ENCODE data around the gene LACC1.

Gene LACC1

DNA sequence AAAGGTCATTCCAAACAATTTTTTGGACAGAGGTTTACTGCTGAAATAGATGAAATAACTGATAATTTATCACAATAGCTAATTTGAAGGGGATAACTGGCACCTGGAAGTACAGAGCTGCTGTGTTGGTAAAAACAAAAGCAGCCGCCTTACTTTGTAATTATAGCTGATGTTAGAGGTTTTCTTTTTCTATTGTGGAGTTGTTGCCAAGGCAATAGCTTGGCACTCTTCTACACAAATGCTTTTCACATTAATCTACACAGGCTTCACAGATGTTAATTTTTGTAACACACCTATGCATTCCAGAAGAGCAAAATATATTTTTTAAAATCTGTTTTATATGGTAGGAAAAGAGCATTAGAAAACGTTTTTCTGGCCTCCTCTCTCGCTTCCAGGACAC is 56.9 kb downstream of the LACC1 start:
- Histone ChIP-seq H4K20me1 (ENCODE audit: low read depth, low read length) (no peaks in the 10 kb centered on the region), H3K4me3 (ENCODE audit: insufficient read depth, low read length, poor library complexity, severe bottlenecking) (no peak overlapping the region), H3F3A (ENCODE audit: insufficient read depth) (no peaks in the 10 kb centered on the region), H3K36me3 (ENCODE audit: low read length) (no peaks in the 10 kb centered on the region), H3K79me2 (ENCODE audit: insufficient read depth, low read length) (no peaks in the 10 kb centered on the region), H3K9me2 (replicated peaks; ENCODE audit: insufficient read depth, low read length) (no peaks in the 10 kb centered on the region), H3K4me2 (ENCODE audit: low read depth, low read length, poor library complexity, severe bottlenecking) (no peak overlapping the region), H3K9ac (ENCODE audit: low read length) (no peak overlapping the region), H3K27me3 (ENCODE audit: low read length) (no peaks in the 10 kb centered on the region), H3K9me3 (ENCODE audit: insufficient read depth, low read length) (no peaks in the 10 kb centered on the region), H3K27ac (ENCODE audit: low read depth, low read length) (no peak overlapping the region), H2AFZ (ENCODE audit: low read depth, low read length, severe bottlenecking) (no peak overlapping the region)
- TF ChIP-seq, protein P1, sequence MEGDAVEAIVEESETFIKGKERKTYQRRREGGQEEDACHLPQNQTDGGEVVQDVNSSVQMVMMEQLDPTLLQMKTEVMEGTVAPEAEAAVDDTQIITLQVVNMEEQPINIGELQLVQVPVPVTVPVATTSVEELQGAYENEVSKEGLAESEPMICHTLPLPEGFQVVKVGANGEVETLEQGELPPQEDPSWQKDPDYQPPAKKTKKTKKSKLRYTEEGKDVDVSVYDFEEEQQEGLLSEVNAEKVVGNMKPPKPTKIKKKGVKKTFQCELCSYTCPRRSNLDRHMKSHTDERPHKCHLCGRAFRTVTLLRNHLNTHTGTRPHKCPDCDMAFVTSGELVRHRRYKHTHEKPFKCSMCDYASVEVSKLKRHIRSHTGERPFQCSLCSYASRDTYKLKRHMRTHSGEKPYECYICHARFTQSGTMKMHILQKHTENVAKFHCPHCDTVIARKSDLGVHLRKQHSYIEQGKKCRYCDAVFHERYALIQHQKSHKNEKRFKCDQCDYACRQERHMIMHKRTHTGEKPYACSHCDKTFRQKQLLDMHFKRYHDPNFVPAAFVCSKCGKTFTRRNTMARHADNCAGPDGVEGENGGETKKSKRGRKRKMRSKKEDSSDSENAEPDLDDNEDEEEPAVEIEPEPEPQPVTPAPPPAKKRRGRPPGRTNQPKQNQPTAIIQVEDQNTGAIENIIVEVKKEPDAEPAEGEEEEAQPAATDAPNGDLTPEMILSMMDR (IDR thresholded peaks at IDR 0.05; ENCODE audit: insufficient read depth, low read length, poor library complexity, severe bottlenecking): no peak

GRCh38 chr13:43937839-43938238 is 58.1 kb downstream of the LACC1 start:
- Histone ChIP-seq H3K9ac (ENCODE audit: low read length) (no peak overlapping the region), H3K36me3 (ENCODE audit: low read length) (no peaks in the 10 kb centered on the region), H3K27ac (ENCODE audit: low read depth, low read length) (no peak overlapping the region), H3K79me2 (ENCODE audit: insufficient read depth, low read length) (no peaks in the 10 kb centered on the region), H3K4me2 (ENCODE audit: low read depth, low read length, poor library complexity, severe bottlenecking) (no peak overlapping the region), H3K9me2 (replicated peaks; ENCODE audit: insufficient read depth, low read length) (no peaks in the 10 kb centered on the region), H3K27me3 (ENCODE audit: low read length) (no peaks in the 10 kb centered on the region), H3F3A (ENCODE audit: insufficient read depth) (no peaks in the 10 kb centered on the region), H3K4me3 (ENCODE audit: insufficient read depth, low read length, poor library complexity, severe bottlenecking) (no peak overlapping the region), H4K20me1 (ENCODE audit: low read depth, low read length) (no peaks in the 10 kb centered on the region), H2AFZ (ENCODE audit: low read depth, low read length, severe bottlenecking) (no peak overlapping the region), H3K9me3 (ENCODE audit: insufficient read depth, low read length) (no peaks in the 10 kb centered on the region)
- TF ChIP-seq, protein P1 (IDR thresholded peaks at IDR 0.05; ENCODE audit: insufficient read depth, low read length, poor library complexity, severe bottlenecking): no peak
- no peak for TF ChIP-seq EZH2phosphoT487 (conservative IDR thresholded peaks at IDR 0.05; ENCODE audit: low read length)

GRCh38 chr13:43938449-43938848 is 58.7 kb downstream of the LACC1 start:
- H4K20me1 ChIP-seq (ENCODE audit: low read depth, low read length): no peaks in the 10 kb centered on the region
- no peaks in the 10 kb centered on the region for H3K36me3 ChIP-seq (ENCODE audit: low read length)
- no peak overlapping the region for H3K4me2 ChIP-seq (ENCODE audit: low read depth, low read length, poor library complexity, severe bottlenecking)
- H3K9me3 ChIP-seq (ENCODE audit: insufficient read depth, low read length): no peaks in the 10 kb centered on the region
- no peak overlapping the region for H3K4me3 ChIP-seq (ENCODE audit: insufficient read depth, low read length, poor library complexity, severe bottlenecking)
- no peak for TF ChIP-seq EZH2phosphoT487 (conservative IDR thresholded peaks at IDR 0.05; ENCODE audit: low read length)
- TF ChIP-seq, protein P1 (IDR thresholded peaks at IDR 0.05; ENCODE audit: insufficient read depth, low read length, poor library complexity, severe bottlenecking): no peak
- H2AFZ ChIP-seq (ENCODE audit: low read depth, low read length, severe bottlenecking): no peak overlapping the region
- no peak overlapping the region for H3K27ac ChIP-seq (ENCODE audit: low read depth, low read length)
- H3K9me2 ChIP-seq (replicated peaks; ENCODE audit: insufficient read depth, low read length): no peaks in the 10 kb centered on the region
- no peaks in the 10 kb centered on the region for H3K79me2 ChIP-seq (ENCODE audit: insufficient read depth, low read length)
- H3F3A ChIP-seq (ENCODE audit: insufficient read depth): no peaks in the 10 kb centered on the region
- no peaks in the 10 kb centered on the region for H3K27me3 ChIP-seq (ENCODE audit: low read length)
- no peak overlapping the region for H3K9ac ChIP-seq (ENCODE audit: low read length)

DNA sequence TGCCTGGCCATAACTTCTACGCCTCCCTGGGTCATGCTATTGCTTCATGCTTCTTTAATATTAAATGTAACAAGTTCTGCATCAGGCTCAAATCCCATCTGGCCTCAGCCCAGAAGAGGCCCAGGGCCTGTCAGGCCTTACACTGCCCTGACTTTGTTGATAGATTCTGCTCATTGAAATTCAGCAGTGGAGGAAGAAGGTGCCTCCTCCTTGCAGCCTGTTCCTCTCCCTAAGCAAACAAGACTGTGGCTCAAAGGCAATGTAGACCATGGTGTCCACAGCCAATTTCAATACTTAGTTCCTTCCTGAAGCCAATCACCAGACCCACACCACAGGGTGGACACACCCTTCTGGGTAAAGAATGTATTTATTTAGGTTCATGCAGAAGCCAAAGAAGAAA is 59.4 kb downstream of the LACC1 start:
- Histone ChIP-seq H3K4me2 (ENCODE audit: low read depth, low read length, poor library complexity, severe bottlenecking) (no peak overlapping the region), H3K4me3 (ENCODE audit: insufficient read depth, low read length, poor library complexity, severe bottlenecking) (no peak overlapping the region), H3K36me3 (ENCODE audit: low read length) (no peaks in the 10 kb centered on the region), H4K20me1 (ENCODE audit: low read depth, low read length) (no peaks in the 10 kb centered on the region), H3K27ac (ENCODE audit: low read depth, low read length) (no peak overlapping the region), H2AFZ (ENCODE audit: low read depth, low read length, severe bottlenecking) (no peak overlapping the region), H3K9ac (ENCODE audit: low read length) (no peak overlapping the region), H3K9me2 (replicated peaks; ENCODE audit: insufficient read depth, low read length) (no peaks in the 10 kb centered on the region), H3K79me2 (ENCODE audit: insufficient read depth, low read length) (no peaks in the 10 kb centered on the region), H3K27me3 (ENCODE audit: low read length) (no peaks in the 10 kb centered on the region), H3K9me3 (ENCODE audit: insufficient read depth, low read length) (no peaks in the 10 kb centered on the region), H3F3A (ENCODE audit: insufficient read depth) (no peaks in the 10 kb centered on the region)
- TF ChIP-seq EZH2phosphoT487 (conservative IDR thresholded peaks at IDR 0.05; ENCODE audit: low read length): no peak
- TF ChIP-seq, protein P1 (IDR thresholded peaks at IDR 0.05; ENCODE audit: insufficient read depth, low read length, poor library complexity, severe bottlenecking): no peak
